HepG2 (cell line): ENCODE data around the gene SIGMAR1. TPM values are rescaled to one million over a fixed set of nuclear protein-coding genes. Genes with fewer than 3 reads are reported as not detected.

Experiments
- ATF7 ChIP-seq, 2 experiments: fragments of 450-650 bp in 1 of 2; sonication (generic) in 1 of 2; formaldehyde crosslinking in 1 of 2; IDR thresholded peaks; 2 replicates each; pipeline versions ENCODE4 v1.4.0 to v1.6.1; 2016 to 2020; ENCODE audit warnings: antibody characterized with exemption in 1 of 2, mild to moderate bottlenecking in 1 of 2, missing genetic modification reagents in 1 of 2
- FOXA1 ChIP-seq, 2 experiments: fragments of 450-650 bp in 1 of 2; sonication (generic) in 1 of 2; formaldehyde crosslinking in 1 of 2; IDR thresholded peaks; 2 replicates each; pipeline versions ENCODE4 v1.4.0 to v1.6.1; 2016 to 2020; ENCODE audit warnings: missing genetic modification reagents in 1 of 2
- FOXP1 ChIP-seq, 2 experiments: fragments of 450-650 bp in 1 of 2; IDR thresholded peaks; 2 replicates each; pipeline ENCODE4 v1.6.1; 2017 to 2018; ENCODE audit warnings: antibody characterized with exemption in 1 of 2
- IRF9 ChIP-seq: sonication (generic); formaldehyde crosslinking; IDR thresholded peaks from 2 replicates; pipeline ENCODE4 v1.8.0; 2022; ENCODE audit warnings: missing genetic modification reagents, mild to moderate bottlenecking, borderline replicate concordance
- KMT2B ChIP-seq: IDR thresholded peaks from 2 replicates; pipeline ENCODE4 v1.6.1; 2016; ENCODE audit warnings: missing genetic modification reagents, missing compliant biosample characterization
- NONO ChIP-seq, 2 experiments: fragments of 450-650 bp in 1 of 2; sonication (generic) in 1 of 2; formaldehyde crosslinking in 1 of 2; IDR thresholded peaks in 1 of 2; conservative IDR thresholded peaks in 1 of 2; 2 replicates each; pipeline versions ENCODE4 v1.6.1 to v1.8.0; 2017 to 2022; ENCODE audit warnings: mild to moderate bottlenecking in 1 of 2, missing genetic modification reagents in 1 of 2, moderate library complexity in 1 of 2
- SOX13 ChIP-seq, 3 experiments: fragments of 450-650 bp in 1 of 3; sonication (generic) in 1 of 3; formaldehyde crosslinking in 1 of 3; IDR thresholded peaks in 2 of 3; conservative IDR thresholded peaks in 1 of 3; 2 replicates each; pipeline versions ENCODE4 v1.5.0 to v1.6.1; 2016 to 2020; ENCODE audit warnings: antibody characterized with exemption in 1 of 3, mild to moderate bottlenecking in 1 of 3, missing compliant biosample characterization in 1 of 3, missing genetic modification reagents in 1 of 3, moderate library complexity in 1 of 3
- SRSF4 ChIP-seq: fragments of 200-400 bp; formaldehyde crosslinking; IDR thresholded peaks from one replicate; pipeline ENCODE4 v1.6.1; 2018; ENCODE audit warnings: mild to moderate bottlenecking, low read depth, low read length, moderate library complexity; ENCODE audit not compliant: poor library complexity, severe bottlenecking
- TAF1 ChIP-seq: sonication (generic); formaldehyde crosslinking; IDR thresholded peaks from 2 replicates; pipeline ENCODE4 v1.4.0; 2020; ENCODE audit warnings: missing genetic modification reagents
- TBX2 ChIP-seq: sonication (generic); formaldehyde crosslinking; IDR thresholded peaks from 2 replicates; pipeline ENCODE4 v1.5.0; 2020; ENCODE audit warnings: missing genetic modification reagents, mild to moderate bottlenecking, borderline replicate concordance
- ZBTB20 ChIP-seq: sonication (generic); formaldehyde crosslinking; IDR thresholded peaks from 2 replicates; pipeline ENCODE4 v1.8.1; 2023; ENCODE audit warnings: missing genetic modification reagents, low read depth, mild to moderate bottlenecking, borderline replicate concordance
- ZBTB25 ChIP-seq: IDR thresholded peaks from 2 replicates; pipeline ENCODE4 v1.6.1; 2018; ENCODE audit warnings: missing genetic modification reagents
- ZBTB43 ChIP-seq: sonication (generic); formaldehyde crosslinking; conservative IDR thresholded peaks from 2 replicates; pipeline ENCODE4 v1.4.0; 2020; ENCODE audit warnings: missing genetic modification reagents
- ZBTB46 ChIP-seq: sonication (generic); formaldehyde crosslinking; IDR thresholded peaks from 2 replicates; pipeline ENCODE4 v1.4.0; 2020; ENCODE audit warnings: mild to moderate bottlenecking, missing genetic modification reagents, borderline replicate concordance
- ZNF136 ChIP-seq: sonication (generic); formaldehyde crosslinking; IDR thresholded peaks from 2 replicates; pipeline ENCODE4 v1.8.1; 2022; ENCODE audit warnings: low read depth, mild to moderate bottlenecking, moderate library complexity, missing genetic modification reagents
- ZNF382 ChIP-seq: sonication (generic); formaldehyde crosslinking; IDR thresholded peaks from 2 replicates; pipeline ENCODE4 v1.5.0; 2020; ENCODE audit warnings: missing genetic modification reagents, mild to moderate bottlenecking, borderline replicate concordance
- polyA plus RNA-seq, 8 experiments: library from polyadenylated mRNA; depleted of rRNA in 3 of 8; stranded (reverse) in 7 of 8; unstranded in 1 of 8; fragments of >200 nt; fragmentation: Illumina TruSeq in 4 of 8; extraction: Trizol in 4 of 8; gene quantifications; 2 replicates each; pipeline versions ENCODE4 v1.2.1 to v1.2.3, GENCODE V29; 2011 to 2016; ENCODE audit warnings: low read depth in 4 of 8, missing spikeins in 1 of 8, mixed read lengths in 1 of 8; ENCODE audit not compliant: insufficient read depth in 1 of 8
- total RNA-seq, 5 experiments: library from RNA; depleted of rRNA; stranded (reverse); fragments of >200 nt; fragmentation: Illumina TruSeq; extraction: Trizol; gene quantifications; 2 replicates each; pipeline ENCODE4 v1.2.3, GENCODE V29; 2016; ENCODE audit warnings: low read depth in 1 of 5

SIGMAR1 gene
- total and polyA plus RNA-seq, 2 of the 13 experiments (the other 11 are each of a cell fraction or from before 2014, with no cell fraction given) = 38.9 to 60.8 TPM

GRCh38 chr9:34646211-34647083 lies 8.9 kb upstream of the SIGMAR1 start, which contains the start of gene GALT (continued):
- no peak for TF ChIP-seq SRSF4
- TF ChIP-seq ZBTB46 (CRISPR knock-in tag) = no peak
- TF ChIP-seq FOXA1 (IDR thresholded peaks at IDR 0.05) = no peak
- TF ChIP-seq FOXA1 (CRISPR knock-in tag; IDR thresholded peaks at IDR 0.05) = peak; percentile 71
- no peak for TF ChIP-seq NONO (IDR thresholded peaks at IDR 0.05)
- peak; percentile 91 for TF ChIP-seq NONO (CRISPR knock-in tag; conservative IDR thresholded peaks at IDR 0.05)
- TF ChIP-seq ZBTB25 = no peak; the same call in 1 of the 2 replicates
- peak; percentile 77; the same call in 1 of the 2 replicates for TF ChIP-seq TBX2 (CRISPR knock-in tag)
- TF ChIP-seq KMT2B (CRISPR knock-in tag) = peak; percentile 75
- no peak for TF ChIP-seq ZNF382
- TF ChIP-seq ZBTB20 (CRISPR knock-in tag) = no peak; the same call in 1 of the 2 replicates
- TF ChIP-seq FOXP1 (IDR thresholded peaks at IDR 0.05) = no peak
- 0 out of 2 replicates have a peak, but pooled peaks have one; percentile 13 for TF ChIP-seq FOXP1 (CRISPR knock-in tag; IDR thresholded peaks at IDR 0.05)
- peak; percentile 14 for TF ChIP-seq ZNF136 (CRISPR knock-in tag)
- no peak for TF ChIP-seq SOX13 (IDR thresholded peaks at IDR 0.05)
- TF ChIP-seq SOX13 (CRISPR knock-in tag; conservative IDR thresholded peaks at IDR 0.05 in 1 of 2, IDR thresholded peaks at IDR 0.05 in 1 of 2) = peak in 1 of 2 experiments; percentile 43; a peak in 1 of 4 replicates
- no peak for TF ChIP-seq ATF7 (IDR thresholded peaks at IDR 0.05)
- TF ChIP-seq ATF7 (CRISPR knock-in tag; IDR thresholded peaks at IDR 0.05) = no peak
- peak; percentile 90 for TF ChIP-seq TAF1
- TF ChIP-seq IRF9 (CRISPR knock-in tag) = peak; percentile 73; the same call in 1 of the 2 replicates
- TF ChIP-seq ZBTB43 (CRISPR knock-in tag) = peak; percentile 51
